Epithelial cell of esophagus (primary cell): ENCODE results near the gene BMP4.

Experiments
- DNase-seq: peaks from one replicate; pipeline ENCODE4 v3.0.0; 2010; ENCODE audit warnings: low read depth
- H3K4me3 ChIP-seq: 2 replicates; pipeline ENCODE4 v1.5.1; 2011; ENCODE audit warnings: mild to moderate bottlenecking, low read length, control low read depth
- TF ChIP-seq, protein P1 (sequence below): IDR thresholded peaks from 2 replicates; pipeline ENCODE4 v1.5.1; 2011; ENCODE audit warnings: low read depth, mild to moderate bottlenecking, low read length, control low read depth, inconsistent platforms; ENCODE audit not compliant: insufficient read depth; ENCODE audit errors: missing control alignments

The BMP4 gene

DNA sequence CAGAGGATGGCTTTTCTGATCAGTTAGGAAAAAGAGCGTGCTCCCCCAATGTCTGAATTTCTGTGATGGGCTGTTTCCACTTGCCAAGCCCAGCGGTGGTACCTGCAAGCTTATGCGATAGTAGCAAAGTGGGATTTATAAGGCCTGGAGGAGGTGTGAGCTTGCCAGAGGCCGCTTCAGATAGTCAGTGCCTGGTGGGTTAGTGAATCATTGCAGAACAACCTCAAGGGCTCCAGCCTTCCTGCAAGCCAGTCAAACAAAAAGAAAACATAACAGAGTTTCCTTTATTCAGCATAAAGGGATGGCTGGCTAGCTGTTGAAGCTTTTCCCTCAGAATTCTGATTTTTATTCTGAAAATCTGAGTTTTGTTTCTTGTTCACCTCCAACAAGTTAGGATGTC lies 7.6 kb upstream of the BMP4 start:
- DNase-seq = no peak
- TF ChIP-seq, protein P1, sequence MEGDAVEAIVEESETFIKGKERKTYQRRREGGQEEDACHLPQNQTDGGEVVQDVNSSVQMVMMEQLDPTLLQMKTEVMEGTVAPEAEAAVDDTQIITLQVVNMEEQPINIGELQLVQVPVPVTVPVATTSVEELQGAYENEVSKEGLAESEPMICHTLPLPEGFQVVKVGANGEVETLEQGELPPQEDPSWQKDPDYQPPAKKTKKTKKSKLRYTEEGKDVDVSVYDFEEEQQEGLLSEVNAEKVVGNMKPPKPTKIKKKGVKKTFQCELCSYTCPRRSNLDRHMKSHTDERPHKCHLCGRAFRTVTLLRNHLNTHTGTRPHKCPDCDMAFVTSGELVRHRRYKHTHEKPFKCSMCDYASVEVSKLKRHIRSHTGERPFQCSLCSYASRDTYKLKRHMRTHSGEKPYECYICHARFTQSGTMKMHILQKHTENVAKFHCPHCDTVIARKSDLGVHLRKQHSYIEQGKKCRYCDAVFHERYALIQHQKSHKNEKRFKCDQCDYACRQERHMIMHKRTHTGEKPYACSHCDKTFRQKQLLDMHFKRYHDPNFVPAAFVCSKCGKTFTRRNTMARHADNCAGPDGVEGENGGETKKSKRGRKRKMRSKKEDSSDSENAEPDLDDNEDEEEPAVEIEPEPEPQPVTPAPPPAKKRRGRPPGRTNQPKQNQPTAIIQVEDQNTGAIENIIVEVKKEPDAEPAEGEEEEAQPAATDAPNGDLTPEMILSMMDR = no peak
- no peak overlapping the region for H3K4me3 ChIP-seq

DNA sequence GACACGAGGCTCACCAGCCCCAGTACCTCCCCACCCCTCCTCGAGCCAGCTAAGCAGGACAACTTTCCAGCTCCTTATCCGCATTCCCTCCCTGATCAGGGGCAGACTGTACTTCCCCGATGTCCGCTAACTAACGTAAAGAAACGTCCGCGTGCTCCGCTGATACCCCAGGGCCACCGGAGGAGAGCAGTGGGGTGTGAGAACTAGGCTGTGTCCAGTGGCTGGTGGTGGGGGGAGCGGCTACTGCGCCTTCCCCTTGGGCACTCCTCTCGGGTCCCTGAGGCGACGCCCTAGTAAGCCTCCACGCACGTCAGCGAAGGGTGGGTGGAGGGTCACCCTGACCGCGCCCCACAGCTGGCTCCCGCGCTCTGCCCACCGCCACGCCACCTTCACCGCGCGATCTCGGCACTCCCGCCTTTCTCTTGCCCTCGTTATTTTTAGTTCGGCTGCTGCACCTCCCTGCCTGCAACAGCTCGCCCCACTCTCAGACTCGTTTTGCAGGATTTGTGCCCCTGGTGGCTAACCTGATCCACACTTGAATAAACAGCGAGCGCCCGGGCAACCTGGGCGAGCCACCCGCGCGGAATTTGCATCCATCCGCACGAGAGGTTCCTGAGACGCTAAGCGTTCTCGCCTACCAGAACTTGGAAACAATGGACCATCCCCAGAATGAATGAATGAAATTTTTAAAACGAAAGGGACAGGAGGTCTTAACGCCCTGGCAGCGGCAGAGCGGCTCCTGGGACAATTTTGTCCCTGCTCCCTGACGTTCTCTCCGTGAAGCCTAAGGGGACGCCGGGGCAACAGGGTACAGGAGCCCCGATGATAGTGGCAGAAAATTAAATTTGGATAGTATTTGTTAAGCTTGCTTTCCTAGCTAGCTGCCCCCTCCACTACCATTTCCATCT lies 6.9 kb upstream of the BMP4 start:
- TF ChIP-seq, protein P1 = peak; percentile 54
- peak overlapping the region; percentile 25 for H3K4me3 ChIP-seq
- DNase-seq = peak; percentile 68

DNA sequence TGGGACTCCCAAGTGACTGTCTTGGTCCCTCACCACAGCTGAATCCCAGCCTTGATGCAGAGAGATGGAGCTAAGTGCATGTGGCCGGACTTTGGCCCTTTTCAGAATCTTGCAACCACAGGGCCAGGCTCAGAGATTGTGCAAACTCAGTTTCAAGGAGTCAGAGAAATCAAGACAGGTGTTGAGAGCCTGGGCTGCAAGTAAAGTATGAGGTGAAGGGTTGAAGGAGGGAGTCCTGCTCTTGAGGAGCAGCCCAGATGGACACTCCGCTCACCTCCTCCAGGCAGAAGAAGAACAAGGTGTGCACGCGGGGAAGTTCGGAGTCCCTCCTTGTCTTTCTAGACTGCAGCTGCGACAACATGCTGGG lies 6.3 kb upstream of the BMP4 start:
- TF ChIP-seq, protein P1 = no peak
- no peak overlapping the region for H3K4me3 ChIP-seq
- no peak for DNase-seq

DNA sequence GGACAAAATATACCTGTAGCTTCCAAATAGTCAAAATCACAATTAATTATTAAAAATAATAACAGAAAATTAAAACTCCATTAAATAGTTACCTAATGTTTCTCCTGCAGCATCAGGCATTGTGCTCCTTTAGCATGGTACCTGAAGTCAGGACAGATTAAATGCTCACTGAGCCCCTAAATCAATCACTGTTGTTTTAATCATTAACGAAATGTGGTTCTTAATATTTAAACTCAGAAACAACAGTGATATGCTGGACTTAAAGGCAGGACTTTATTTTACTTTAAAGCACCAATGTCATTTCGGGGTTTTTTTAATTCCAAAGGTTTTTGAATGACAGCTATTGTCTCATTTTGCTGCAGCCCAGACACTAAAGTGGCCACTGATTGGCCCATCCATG lies 2.0 kb upstream of the BMP4 start:
- H3K4me3 ChIP-seq = no peak overlapping the region
- TF ChIP-seq, protein P1 = no peak
- no peak for DNase-seq

DNA sequence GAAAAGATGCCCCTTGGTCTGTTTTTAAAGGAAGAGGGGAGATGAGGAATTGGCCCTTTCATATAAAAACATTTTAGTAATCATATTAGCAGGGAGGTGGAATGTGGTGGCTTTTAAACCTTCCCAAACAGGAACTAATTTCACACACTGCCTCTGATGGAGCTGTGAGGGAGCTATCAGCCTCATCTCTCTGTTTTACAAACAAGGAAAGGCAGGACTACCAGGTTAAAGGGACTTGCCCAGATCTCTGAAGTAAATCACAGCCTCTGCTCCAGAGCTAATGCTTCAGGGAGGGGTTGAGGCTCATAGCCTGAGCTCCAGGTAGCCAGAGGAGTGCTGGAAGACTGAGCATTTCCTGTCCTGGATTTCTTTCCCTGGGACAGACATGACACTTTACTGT lies 1.1 kb upstream of the BMP4 start:
- TF ChIP-seq, protein P1 = no peak
- no peak for DNase-seq
- no peak overlapping the region for H3K4me3 ChIP-seq

DNA sequence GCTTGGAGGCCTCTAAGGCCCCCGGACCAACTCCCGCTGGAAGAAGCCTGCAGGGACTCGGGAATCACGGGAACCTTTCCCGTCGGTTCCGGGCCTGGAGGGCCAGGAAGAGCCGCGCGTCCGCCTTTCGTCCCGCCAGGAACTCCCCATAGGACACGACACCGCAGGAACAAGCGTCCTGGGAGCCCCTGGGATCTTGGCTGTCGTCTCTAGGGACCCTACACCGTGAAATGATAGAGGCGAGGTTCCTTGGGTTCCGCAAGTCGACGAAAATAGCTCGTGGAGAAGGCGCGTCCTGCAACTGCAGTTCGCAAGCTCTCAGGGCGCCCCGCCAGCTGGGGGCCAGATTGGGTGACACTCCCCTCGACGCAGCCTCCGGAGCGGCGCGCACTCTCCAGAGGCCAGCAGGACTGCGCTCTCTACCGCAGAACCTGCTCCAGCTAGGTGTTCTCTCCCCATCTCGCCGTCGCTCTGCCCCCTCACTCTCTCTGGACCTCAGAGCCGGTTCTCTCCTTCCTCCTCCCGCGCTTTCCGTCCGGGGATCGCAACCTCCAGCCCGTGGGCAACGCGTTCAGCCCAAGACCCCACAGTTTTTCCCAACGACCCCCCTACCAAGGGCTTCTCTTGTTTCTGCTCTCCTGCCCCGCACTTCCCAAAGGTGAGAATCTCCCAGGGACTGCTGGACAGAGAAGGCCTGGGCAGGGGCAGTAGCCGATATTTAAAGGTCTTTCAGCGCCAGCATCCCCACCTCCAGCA lies 776 bp downstream of the BMP4 start:
- DNase-seq = peak; percentile 27
- TF ChIP-seq, protein P1 = no peak
- peak overlapping the region; percentile 4 for H3K4me3 ChIP-seq
